IMR-90 (cell line): ENCODE data around the gene IL1A. TPM values are rescaled to one million over a fixed set of nuclear protein-coding genes. Genes with fewer than 3 reads are reported as not detected.

ENCODE experiments used
- ATAC-seq: fragments of 200-7000 bp; cut with Tn5 transposase; 2 replicates; pipeline ENCODE4 v1.9.1; 2020; ENCODE audit warnings: low read depth, mild to moderate bottlenecking, moderate library complexity
- BruUV-seq: library from RNA; stranded (reverse); fragments of 400-500 nt; replicated peaks from 2 replicates; lab custom pipeline; 2021; lab: Mats Ljungman, UMichigan
- CTCF ChIA-PET: fragments of 300-600 bp; formaldehyde crosslinking; extraction: SDS; loops from one replicate; lab custom pipeline; 2021; ENCODE audit warnings: antibody characterized with exemption; lab: Yijun Ruan, JAX
- POLR2A ChIA-PET: fragments of 300-600 bp; sonication (Branson Sonifier 250); formaldehyde crosslinking; loops from one replicate; lab custom pipeline; 2022; ENCODE audit warnings: antibody characterized with exemption; ENCODE audit not compliant: unreplicated experiment; lab: Charles Lee
- DNase-seq: peaks from one replicate; pipeline ENCODE4 v3.0.0; 2013
- H2AFZ ChIP-seq: replicated peaks from 2 replicates; pipeline ENCODE3; 2013; ENCODE audit warnings: low read length, mild to moderate bottlenecking; ENCODE audit not compliant: poor library complexity
- H2AK5ac ChIP-seq: 2 replicates; pipeline ENCODE4 v1.6.1; 2013; ENCODE audit warnings: low read depth, low read length, inconsistent platforms
- H2AK9ac ChIP-seq: replicated peaks from 2 replicates; pipeline ENCODE3; 2013; ENCODE audit warnings: mild to moderate bottlenecking, low read depth, low read length, moderate library complexity; ENCODE audit not compliant: poor library complexity
- H2BK120ac ChIP-seq: 2 replicates; pipeline ENCODE4 v1.6.1; 2013; ENCODE audit warnings: low read depth, low read length, inconsistent platforms
- H2BK15ac ChIP-seq: 3 replicates; pipeline ENCODE4 v1.6.1; 2013; ENCODE audit warnings: low read depth, low read length, inconsistent platforms
- H2BK20ac ChIP-seq: 2 replicates; pipeline ENCODE4 v1.6.1; 2013; ENCODE audit warnings: low read depth, mild to moderate bottlenecking, inconsistent platforms, low read length, moderate library complexity
- H2BK5ac ChIP-seq: 2 replicates; pipeline ENCODE4 v1.6.1; 2013; ENCODE audit warnings: mild to moderate bottlenecking, low read depth, low read length, inconsistent platforms; ENCODE audit not compliant: poor library complexity, severe bottlenecking
- H3K14ac ChIP-seq: replicated peaks from 2 replicates; pipeline ENCODE4 v1.6.1; 2013; ENCODE audit warnings: low read depth, low read length, inconsistent platforms
- H3K18ac ChIP-seq: 2 replicates; pipeline ENCODE4 v1.6.1; 2013; ENCODE audit warnings: low read depth, low read length, control low read depth
- H3K23ac ChIP-seq: 2 replicates; pipeline ENCODE4 v1.6.1; 2013; ENCODE audit warnings: low read depth, low read length, inconsistent platforms
- H3K27ac ChIP-seq: 2 replicates; pipeline ENCODE4 v1.5.1; 2013; ENCODE audit warnings: mild to moderate bottlenecking, control low read depth, low read length; ENCODE audit not compliant: insufficient read depth
- H3K27me3 ChIP-seq: 2 replicates; pipeline ENCODE4 v1.6.1; 2013; ENCODE audit warnings: low read length; ENCODE audit not compliant: control insufficient read depth, insufficient read depth
- H3K36me3 ChIP-seq: 2 replicates; pipeline ENCODE4 v1.6.1; 2013; ENCODE audit warnings: low read length, mixed read lengths; ENCODE audit not compliant: control insufficient read depth, insufficient read depth
- H3K4ac ChIP-seq: 2 replicates; pipeline ENCODE4 v1.6.1; 2013; ENCODE audit warnings: low read depth, low read length, inconsistent platforms
- H3K4me1 ChIP-seq: 2 replicates; pipeline ENCODE4 v1.6.1; 2013; ENCODE audit warnings: low read length, mixed read lengths; ENCODE audit not compliant: control insufficient read depth, insufficient read depth
- H3K4me2 ChIP-seq: 2 replicates; pipeline ENCODE4 v1.6.1; 2013; ENCODE audit warnings: low read depth, mild to moderate bottlenecking, control low read depth, low read length, moderate library complexity
- H3K4me3 ChIP-seq: 2 replicates; pipeline ENCODE4 v1.5.1; 2013; ENCODE audit warnings: low read depth, mild to moderate bottlenecking, control low read depth, low read length, moderate library complexity; ENCODE audit not compliant: insufficient read depth
- H3K56ac ChIP-seq: 2 replicates; pipeline ENCODE4 v1.6.1; 2013; ENCODE audit warnings: low read length, inconsistent platforms; ENCODE audit not compliant: insufficient read depth; ENCODE audit errors: extremely low read depth
- H3K79me1 ChIP-seq, 2 experiments: 2 replicates each; pipeline ENCODE4 v1.6.1; 2013; ENCODE audit warnings: low read length in 2 of 2, inconsistent platforms in 1 of 2, low read depth in 1 of 2
- H3K9ac ChIP-seq: 2 replicates; pipeline ENCODE4 v1.6.1; 2013; ENCODE audit warnings: low read depth, low read length, control low read depth
- H3K9me1 ChIP-seq: 2 replicates; pipeline ENCODE4 v1.6.1; 2013; ENCODE audit warnings: low read length, inconsistent platforms; ENCODE audit not compliant: insufficient read depth
- H3K9me3 ChIP-seq: 2 replicates; pipeline ENCODE4 v1.6.1; 2013; ENCODE audit warnings: low read length; ENCODE audit not compliant: control insufficient read depth, insufficient read depth
- H4K20me1 ChIP-seq: 2 replicates; pipeline ENCODE4 v1.6.1; 2013; ENCODE audit warnings: low read length, inconsistent platforms; ENCODE audit not compliant: insufficient read depth
- H4K5ac ChIP-seq: 2 replicates; pipeline ENCODE4 v1.6.1; 2013; ENCODE audit warnings: mild to moderate bottlenecking, low read depth, low read length, control low read depth
- H4K8ac ChIP-seq, 2 experiments: 2 replicates each; pipeline ENCODE4 v1.6.1; 2013; ENCODE audit warnings: low read depth in 2 of 2, low read length in 2 of 2, control low read depth in 1 of 2, inconsistent platforms in 1 of 2
- H4K91ac ChIP-seq: 2 replicates; pipeline ENCODE4 v1.6.1; 2013; ENCODE audit warnings: low read depth, low read length, inconsistent platforms; ENCODE audit not compliant: insufficient read depth
- ELK1 ChIP-seq: fragments of 150-350 bp; IDR thresholded peaks from 2 replicates; pipeline ENCODE4 v1.6.1; 2016; ENCODE audit warnings: low read depth, mild to moderate bottlenecking, low read length, moderate library complexity, borderline replicate concordance
- FOS ChIP-seq: fragments of 150-350 bp; IDR thresholded peaks from 2 replicates; pipeline ENCODE4 v1.6.1; 2016; ENCODE audit warnings: low read depth, low read length
- MXI1 ChIP-seq: IDR thresholded peaks from 2 replicates; pipeline ENCODE4 v1.6.1; 2012; ENCODE audit warnings: low read depth, mild to moderate bottlenecking, low read length, moderate library complexity, borderline replicate concordance
- WGBS, 2 experiments: methylation state at CpG; one replicate each; pipeline versions ENCODE4 v1.1.5 to v1.1.7; 2013; ENCODE audit warnings: missing lambda C conversion rate in 2 of 2; ENCODE audit not compliant: insufficient read length in 1 of 2; ENCODE audit errors: extremely low coverage in 2 of 2; 5-methylcytosine and 5-hydroxymethylcytosine counted together
- dilution Hi-C: fragments of 300-500 bp; cut with HindIII; formaldehyde crosslinking; loops from one replicate; pipeline ENCODE4 v1.14.3; 2018; ENCODE audit warnings: low sequenced_read_pairs; ENCODE audit not compliant: unreplicated experiment
- in situ Hi-C: fragments of 300-500 bp; cut with MboI; formaldehyde crosslinking; loops from 3 replicates; pipeline ENCODE4 v1.14.3; 2019; ENCODE audit warnings: low sequenced_read_pairs, inconsistent platforms, mixed read lengths
- intact Hi-C: fragments of 100-400 bp; cut with micrococcal nuclease; formaldehyde crosslinking; loops from 2 replicates; pipeline ENCODE4 v1.10.0; 2022
- polyA plus RNA-seq, 3 experiments: library from polyadenylated mRNA; depleted of rRNA; stranded (reverse); fragments of >200 nt; gene quantifications; 2 replicates each; pipeline ENCODE4 v1.2.3, GENCODE V29; 2012; ENCODE audit warnings: low replicate concordance in 1 of 3
- total RNA-seq: library from RNA; depleted of rRNA; stranded (reverse); fragments of >200 nt; gene quantifications from 2 replicates; pipeline ENCODE4 v1.2.3, GENCODE V29; 2012
- TF ChIP-seq, protein P1 (sequence below): conservative IDR thresholded peaks from 2 replicates; pipeline ENCODE4 v1.5.1; 2012; ENCODE audit warnings: mild to moderate bottlenecking, low read depth, low read length, improper control_type of control experiment

The IL1A gene
- total and polyA plus RNA-seq, 2 of the 4 experiments (the other 2 are of a cell fraction) = 0.48 to 1.1 TPM

GRCh38 chr2:112788653-112789052 lies 4.4 kb upstream of the IL1A start:
- Histone ChIP-seq H2BK120ac (no peak overlapping the region), H4K91ac (no peak overlapping the region), H3K27me3 (no peaks in the 10 kb centered on the region), H2BK20ac (no peak overlapping the region), H2AFZ (no peak overlapping the region), H3K56ac (no peak overlapping the region), H3K4me3 (no peak overlapping the region), H2BK5ac (no peak overlapping the region), H4K5ac (no peak overlapping the region), H3K14ac (no peak overlapping the region), H2AK5ac (no peak overlapping the region), H3K4ac (no peak overlapping the region), H3K23ac (no peak overlapping the region), H3K9me3 (peaks cover 6% of the 10 kb centered on the region), H2BK15ac (no peak overlapping the region), H4K8ac (no peak overlapping the region), H3K79me1 (no peaks in the 10 kb centered on the region), H3K9me1 (no peaks in the 10 kb centered on the region), H3K36me3 (no peaks in the 10 kb centered on the region), H4K20me1 (no peaks in the 10 kb centered on the region), H3K27ac (no peak overlapping the region), H2AK9ac (no peak overlapping the region), H3K4me2 (no peak overlapping the region), H3K9ac (no peak overlapping the region), H3K4me1 (peaks cover 2% of the 10 kb centered on the region; the same call in 1 of the 2 replicates), H3K18ac (no peak overlapping the region)
- in situ Hi-C loops = no loop called here
- dilution Hi-C loops = no loop called here
- ATAC-seq (no peak), DNase-seq (no peak)
- intact Hi-C loops = no loop called here
- BruUV-seq = no TSS peak
- ChIA-PET CTCF (interaction anchor here (0.7 kb wide), 2 partner anchors 170 to 230 kb away, joined by 3 read pairs; no protein-coding TSS in a partner anchor), POLR2A (no interaction called here)
- no peak for TF ChIP-seq FOS
- TF ChIP-seq, protein P1, sequence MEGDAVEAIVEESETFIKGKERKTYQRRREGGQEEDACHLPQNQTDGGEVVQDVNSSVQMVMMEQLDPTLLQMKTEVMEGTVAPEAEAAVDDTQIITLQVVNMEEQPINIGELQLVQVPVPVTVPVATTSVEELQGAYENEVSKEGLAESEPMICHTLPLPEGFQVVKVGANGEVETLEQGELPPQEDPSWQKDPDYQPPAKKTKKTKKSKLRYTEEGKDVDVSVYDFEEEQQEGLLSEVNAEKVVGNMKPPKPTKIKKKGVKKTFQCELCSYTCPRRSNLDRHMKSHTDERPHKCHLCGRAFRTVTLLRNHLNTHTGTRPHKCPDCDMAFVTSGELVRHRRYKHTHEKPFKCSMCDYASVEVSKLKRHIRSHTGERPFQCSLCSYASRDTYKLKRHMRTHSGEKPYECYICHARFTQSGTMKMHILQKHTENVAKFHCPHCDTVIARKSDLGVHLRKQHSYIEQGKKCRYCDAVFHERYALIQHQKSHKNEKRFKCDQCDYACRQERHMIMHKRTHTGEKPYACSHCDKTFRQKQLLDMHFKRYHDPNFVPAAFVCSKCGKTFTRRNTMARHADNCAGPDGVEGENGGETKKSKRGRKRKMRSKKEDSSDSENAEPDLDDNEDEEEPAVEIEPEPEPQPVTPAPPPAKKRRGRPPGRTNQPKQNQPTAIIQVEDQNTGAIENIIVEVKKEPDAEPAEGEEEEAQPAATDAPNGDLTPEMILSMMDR = no peak
- TF ChIP-seq ELK1 = no peak
- TF ChIP-seq MXI1 = no peak
- no CpG with 5 or more reads among the region's 3 CpGs for WGBS, 2 experiments
